ENCODE results near the gene YTHDF1. TPM values are rescaled to one million over a fixed set of nuclear protein-coding genes. Genes with fewer than 3 reads are reported as not detected.

Gene YTHDF1
- total RNA-seq, 1 experiment from 2014 or later = 85.4 TPM

- H3K14ac ChIP-seq (ENCODE audit: insufficient read depth, low read length) = no peak overlapping the region
- H3K4me2 ChIP-seq (ENCODE audit: insufficient read depth, insufficient read length, low read length) = no peak overlapping the region
- no peak for TF ChIP-seq CTCF (conservative IDR thresholded peaks at IDR 0.05)
- H3K4me3 Mint-ChIP-seq = no peak overlapping the region; a peak in 1 of 5 replicates
- no peak overlapping the region for H4K8ac ChIP-seq (replicated peaks; ENCODE audit: insufficient read length, low read depth, low read length)
- H2BK12ac ChIP-seq (ENCODE audit: insufficient read length, low read depth, low read length) = no peak overlapping the region
- H2BK15ac ChIP-seq (ENCODE audit: low read depth, low read length) = no peak overlapping the region
- H4K20me1 ChIP-seq (ENCODE audit: control insufficient read depth, insufficient read depth, insufficient read length) = no peaks in the 10 kb centered on the region
- H3K4me1 ChIP-seq (ENCODE audit: insufficient read depth, low read length) = no peaks in the 10 kb centered on the region
- no peaks in the 10 kb centered on the region for H3K36me3 Mint-ChIP-seq (ENCODE audit: insufficient read depth in 1 of 3, low read depth in 3 of 3)
- H3K79me2 ChIP-seq (ENCODE audit: insufficient read depth, low read length) = no peaks in the 10 kb centered on the region
- no peak overlapping the region for H3K18ac ChIP-seq (ENCODE audit: insufficient read length, low read depth, low read length)
- no peak overlapping the region for H3K27ac ChIP-seq (ENCODE audit: insufficient read length, low read depth, low read length)
- H3K56ac ChIP-seq (ENCODE audit: insufficient read length, low read depth, low read length) = no peak overlapping the region
- no peak overlapping the region for H3T11ph ChIP-seq (ENCODE audit: low read length)
- H4K91ac ChIP-seq (ENCODE audit: insufficient read length, low read depth, low read length) = no peak overlapping the region
- no peak for DNase-seq
- H3K9me3 Mint-ChIP-seq = no peaks in the 10 kb centered on the region
- H3K79me1 ChIP-seq (ENCODE audit: insufficient read depth, low read depth, low read length, poor library complexity, severe bottlenecking) = no peaks in the 10 kb centered on the region
- H2BK5ac ChIP-seq (ENCODE audit: insufficient read length, low read length) = no peak overlapping the region
- H3K23me2 ChIP-seq (ENCODE audit: insufficient read length, low read depth, low read length, poor library complexity, severe bottlenecking) = no peaks in the 10 kb centered on the region
- H2AFZ ChIP-seq (ENCODE audit: low read length) = no peak overlapping the region
- H3K9ac ChIP-seq (ENCODE audit: extremely low read depth, insufficient read length, low read length) = no peak overlapping the region
- H3K9me3 ChIP-seq (ENCODE audit: control insufficient read depth, low read depth, low read length) = no peaks in the 10 kb centered on the region
- H3K4ac ChIP-seq (ENCODE audit: low read depth, low read length) = no peak overlapping the region
- H3K4me1 Mint-ChIP-seq = peaks cover 6 to 10% of the 10 kb centered on the region in 2 experiments
- no CpG with 5 or more reads among the region's 17 CpGs for WGBS (ENCODE audit: extremely low coverage, insufficient read length, low lambda C conversion rate)
- no peak overlapping the region for H2BK20ac ChIP-seq (ENCODE audit: low read depth, low read length, poor library complexity, severe bottlenecking)
- H2AK5ac ChIP-seq (ENCODE audit: insufficient read length, low read length) = no peak overlapping the region
- H3K23ac ChIP-seq (ENCODE audit: insufficient read length, low read depth, low read length) = no peak overlapping the region
- no peak overlapping the region for H2BK120ac ChIP-seq (ENCODE audit: low read depth, low read length, poor library complexity, severe bottlenecking)
- peaks cover 23% of the 10 kb centered on the region for H3K27me3 Mint-ChIP-seq (ENCODE audit: low read depth)
- H4K5ac ChIP-seq (ENCODE audit: insufficient read length, low read depth, low read length) = no peak overlapping the region
- H3K27me3 ChIP-seq (ENCODE audit: insufficient read depth, low read length) = no peaks in the 10 kb centered on the region
- no peak overlapping the region for H3K27ac Mint-ChIP-seq
Observed at GRCh38 chr20:63163596-63164483, 52.1 kb downstream of the YTHDF1 start.
